Measurements from ENCODE around the gene C1R. TPM values are rescaled to one million over a fixed set of nuclear protein-coding genes. Genes with fewer than 3 reads are reported as not detected.

Gene C1R
- total RNA-seq, 2 experiments from 2014 or later: 4.0 to 5.3 TPM

- H3K27me3 Mint-ChIP-seq: no peaks in the 10 kb centered on the region
- peaks cover 6% of the 10 kb centered on the region for H3K4me1 Mint-ChIP-seq
- DNase-seq: no peak
- ATAC-seq: no peak
- H3K9me3 Mint-ChIP-seq (ENCODE audit: low read depth): no peaks in the 10 kb centered on the region
- no peaks in the 10 kb centered on the region for H3K36me3 Mint-ChIP-seq
- no peak overlapping the region for H3K4me3 Mint-ChIP-seq
- no peak overlapping the region for H3K27ac Mint-ChIP-seq
- CTCF ChIA-PET: interaction anchor here (1.3 to 2.5 kb wide), 3 partner anchors 15 to 19 kb away, joined by 3 to 9 read pairs (median 8); partner anchors contain the start of gene C1RL
Observed at GRCh38 chr12:7089196-7089871, 2.9 kb downstream of the C1R start.

DNA sequence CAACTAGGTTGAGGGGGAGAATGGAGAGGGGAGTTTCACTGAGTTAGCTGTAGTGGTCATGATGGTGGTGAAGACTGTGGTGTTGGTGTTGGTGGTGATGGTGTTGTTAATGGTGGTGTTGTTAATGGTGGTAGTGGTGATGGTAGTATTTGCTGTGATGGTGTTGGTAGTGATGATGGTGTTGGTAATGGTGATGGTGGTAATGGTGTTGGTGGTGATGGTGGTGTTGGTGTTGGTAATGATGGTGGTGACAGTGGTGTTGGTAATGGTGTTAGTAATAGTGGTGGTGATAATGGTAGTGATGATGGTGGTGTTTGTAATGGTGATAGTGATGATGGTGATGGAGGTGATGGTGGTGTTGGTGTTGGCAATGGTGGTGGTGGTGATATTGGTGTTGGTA, 9.1 kb downstream of the C1R start:
- Mint-ChIP-seq H3K4me3 (no peak overlapping the region), H3K27me3 (peaks cover 2% of the 10 kb centered on the region), H3K9me3 (ENCODE audit: low read depth) (peaks cover 5% of the 10 kb centered on the region), H3K4me1 (no peaks in the 10 kb centered on the region), H3K36me3 (peaks cover 5% of the 10 kb centered on the region), H3K27ac (no peak overlapping the region)
- CTCF ChIA-PET: interaction anchor here (1.0 kb wide), 1 partner anchor 38 kb away, joined by 3 read pairs; no protein-coding TSS in a partner anchor
- DNase-seq (no peak), ATAC-seq (no peak)

GRCh38 chr12:7081037-7081436, 11.2 kb downstream of the C1R start:
- no peak for DNase-seq
- Mint-ChIP-seq H3K27ac (no peak overlapping the region), H3K9me3 (ENCODE audit: low read depth) (peaks cover 5% of the 10 kb centered on the region), H3K36me3 (peaks cover 5% of the 10 kb centered on the region), H3K27me3 (peaks cover 4% of the 10 kb centered on the region), H3K4me3 (no peak overlapping the region), H3K4me1 (no peaks in the 10 kb centered on the region)
- CTCF ChIA-PET: interaction anchor here (1.1 kb wide), 1 partner anchor 10 kb away, joined by 3 read pairs; no protein-coding TSS in a partner anchor
- ATAC-seq: no peak

DNA sequence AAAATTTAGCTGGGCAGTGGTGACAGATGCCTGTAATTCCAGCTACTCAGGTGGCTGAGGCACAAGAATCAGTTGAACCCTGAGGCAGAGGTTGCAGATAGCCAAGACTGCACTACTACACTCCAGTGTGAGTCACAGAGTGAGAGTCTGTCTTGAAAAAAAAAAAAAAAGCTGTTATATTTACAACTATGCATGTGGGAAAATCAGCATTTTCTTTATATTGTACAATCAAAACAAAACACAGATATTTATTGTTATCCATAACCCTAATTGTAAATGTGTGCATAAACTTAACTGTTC, 12.5 kb downstream of the C1R start:
- DNase-seq (no peak), ATAC-seq (no peak)
- peaks cover 5% of the 10 kb centered on the region for H3K9me3 Mint-ChIP-seq (ENCODE audit: low read depth)
- CTCF ChIA-PET: interaction anchor here (1.0 kb wide), 1 partner anchor 11 kb away, joined by 3 read pairs; no protein-coding TSS in a partner anchor
- H3K4me3 Mint-ChIP-seq: no peak overlapping the region
- H3K27me3 Mint-ChIP-seq: peaks cover 4% of the 10 kb centered on the region
- peaks cover 5% of the 10 kb centered on the region for H3K36me3 Mint-ChIP-seq
- H3K27ac Mint-ChIP-seq: no peak overlapping the region
- peaks cover 9% of the 10 kb centered on the region for H3K4me1 Mint-ChIP-seq

GRCh38 chr12:7078163-7078562, 14.1 kb downstream of the C1R start:
- CTCF ChIA-PET: no interaction called here

DNA sequence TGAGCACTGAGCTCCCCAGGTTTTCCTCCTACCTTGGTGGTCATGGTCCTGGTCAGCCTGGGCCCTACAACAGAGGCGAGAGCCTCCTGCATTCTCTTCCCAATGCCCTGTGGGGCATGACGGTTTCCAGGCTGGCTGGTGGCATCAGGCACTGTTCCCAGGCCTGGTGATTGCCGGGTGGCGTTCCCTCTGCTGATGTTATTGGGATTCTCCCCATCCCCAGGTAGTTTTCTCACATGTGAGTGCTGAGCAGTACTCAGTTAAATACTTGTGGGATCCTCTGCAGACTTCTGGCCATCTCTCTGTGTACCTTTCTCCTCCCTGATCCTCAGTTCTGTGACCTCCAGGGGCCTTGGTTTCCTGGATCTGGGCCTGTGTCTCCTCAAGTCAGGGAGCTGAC, 15.8 kb downstream of the C1R start:
- no peaks in the 10 kb centered on the region for H3K9me3 Mint-ChIP-seq (ENCODE audit: low read depth)
- peaks cover 18% of the 10 kb centered on the region for H3K27me3 Mint-ChIP-seq
- H3K4me3 Mint-ChIP-seq: no peak overlapping the region
- H3K27ac Mint-ChIP-seq: no peak overlapping the region
- CTCF ChIA-PET: interaction anchor here (1.1 to 1.7 kb wide), 5 partner anchors 16 to 132 kb away, joined by 3 to 5 read pairs (median 4); partner anchors contain the start of genes C12orf57, C1R, C1RL and LPCAT3
- no peaks in the 10 kb centered on the region for H3K36me3 Mint-ChIP-seq
- ATAC-seq (no peak), DNase-seq (no peak)
- peaks cover 11% of the 10 kb centered on the region for H3K4me1 Mint-ChIP-seq

More at GRCh38 chr12:7078163-7078562, 14.1 kb downstream of the C1R start:
- Mint-ChIP-seq H3K9me3 (ENCODE audit: low read depth) (peaks cover 2% of the 10 kb centered on the region), H3K27me3 (peaks cover 11% of the 10 kb centered on the region), H3K4me1 (peaks cover 11% of the 10 kb centered on the region), H3K27ac (no peak overlapping the region), H3K36me3 (peaks cover 2% of the 10 kb centered on the region), H3K4me3 (no peak overlapping the region)
- DNase-seq (no peak), ATAC-seq (no peak)

GRCh38 chr12:7075939-7076338, 16.3 kb downstream of the C1R start:
- CTCF ChIA-PET: interaction anchor here (1.1 to 1.7 kb wide), 4 partner anchors 17 to 132 kb away, joined by 3 to 5 read pairs (median 4); partner anchors contain the start of genes C12orf57, C1R, C1RL and LPCAT3
- DNase-seq (no peak), ATAC-seq (no peak)
- H3K9me3 Mint-ChIP-seq (ENCODE audit: low read depth): no peaks in the 10 kb centered on the region
- no peak overlapping the region for H3K4me3 Mint-ChIP-seq
- no peak overlapping the region for H3K27ac Mint-ChIP-seq
- H3K36me3 Mint-ChIP-seq: no peaks in the 10 kb centered on the region
- H3K27me3 Mint-ChIP-seq: peaks cover 19% of the 10 kb centered on the region
- peaks cover 11% of the 10 kb centered on the region for H3K4me1 Mint-ChIP-seq

GRCh38 chr12:7075518-7075917, 16.7 kb downstream of the C1R start:
- H3K27ac Mint-ChIP-seq: no peak overlapping the region
- H3K4me1 Mint-ChIP-seq: peaks cover 11% of the 10 kb centered on the region
- no peaks in the 10 kb centered on the region for H3K36me3 Mint-ChIP-seq
- no peaks in the 10 kb centered on the region for H3K9me3 Mint-ChIP-seq (ENCODE audit: low read depth)
- DNase-seq (no peak), ATAC-seq (no peak)
- H3K27me3 Mint-ChIP-seq: peaks cover 23% of the 10 kb centered on the region
- H3K4me3 Mint-ChIP-seq: no peak overlapping the region
- CTCF ChIA-PET: interaction anchor here (1.3 to 1.7 kb wide), 3 partner anchors 17 to 131 kb away, joined by 4 to 5 read pairs (median 5); partner anchors contain the start of genes C12orf57, C1R, LPCAT3 and RNU7-1

DNA sequence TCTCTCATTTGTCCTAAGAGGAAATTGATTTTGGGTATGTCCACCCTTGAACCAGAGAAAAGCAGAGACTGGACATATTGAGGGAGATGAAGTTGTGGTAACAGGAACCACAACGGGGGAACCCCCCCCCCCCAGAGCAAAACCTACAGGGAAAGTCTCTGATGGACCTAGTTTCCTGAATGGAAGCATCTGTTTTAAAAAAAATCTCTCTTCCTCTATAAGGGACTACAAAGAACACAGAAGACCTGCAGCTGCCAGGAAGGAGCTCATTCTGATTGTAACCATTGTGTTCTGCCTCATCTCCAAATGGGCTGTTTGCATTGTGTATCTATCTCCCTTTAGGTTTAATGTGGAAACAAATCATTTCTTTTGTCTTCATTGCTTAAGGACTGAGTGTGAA, 18.3 kb downstream of the C1R start:
- H3K36me3 Mint-ChIP-seq: no peaks in the 10 kb centered on the region
- CTCF ChIA-PET: no interaction called here
- no peak for DNase-seq
- H3K4me3 Mint-ChIP-seq: no peak overlapping the region
- no peak overlapping the region for H3K27ac Mint-ChIP-seq
- ATAC-seq: no peak
- H3K9me3 Mint-ChIP-seq (ENCODE audit: low read depth): no peaks in the 10 kb centered on the region
- peaks cover 11% of the 10 kb centered on the region for H3K4me1 Mint-ChIP-seq
- peaks cover 23% of the 10 kb centered on the region for H3K27me3 Mint-ChIP-seq

GRCh38 chr12:7072554-7072953, 19.7 kb downstream of the C1R start:
- H3K27me3 Mint-ChIP-seq: peaks cover 23% of the 10 kb centered on the region
- DNase-seq (no peak), ATAC-seq (no peak)
- H3K4me3 Mint-ChIP-seq: no peak overlapping the region
- H3K4me1 Mint-ChIP-seq: peaks cover 11% of the 10 kb centered on the region
- CTCF ChIA-PET: interaction anchor here (1.3 kb wide), 1 partner anchor 40 kb away, joined by 3 read pairs; no protein-coding TSS in a partner anchor
- H3K9me3 Mint-ChIP-seq (ENCODE audit: low read depth): no peaks in the 10 kb centered on the region
- H3K36me3 Mint-ChIP-seq: no peaks in the 10 kb centered on the region
- H3K27ac Mint-ChIP-seq: no peak overlapping the region

DNA sequence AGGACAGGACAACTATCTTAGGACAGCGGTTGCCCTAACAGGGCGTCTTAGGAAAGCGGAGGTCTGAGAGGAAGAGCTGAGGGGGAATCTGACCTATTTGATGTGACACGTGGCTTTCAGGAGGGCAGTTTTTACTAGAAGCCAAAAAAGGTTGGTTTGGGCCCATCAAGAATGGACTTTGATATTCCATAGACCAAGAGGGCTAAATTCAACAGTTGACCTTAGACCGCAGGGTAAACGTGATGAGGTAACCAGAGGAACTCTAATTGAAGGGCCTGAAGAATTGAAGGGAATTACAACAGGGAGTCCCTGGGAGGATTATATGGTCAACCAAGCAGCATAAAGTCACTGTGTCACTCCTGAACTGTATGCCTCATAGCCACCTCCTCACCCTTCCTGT, 20.2 kb downstream of the C1R start:
- ATAC-seq: no peak
- peaks cover 11% of the 10 kb centered on the region for H3K4me1 Mint-ChIP-seq
- no peaks in the 10 kb centered on the region for H3K36me3 Mint-ChIP-seq
- H3K27me3 Mint-ChIP-seq: peaks cover 23% of the 10 kb centered on the region
- H3K9me3 Mint-ChIP-seq (ENCODE audit: low read depth): no peaks in the 10 kb centered on the region
- DNase-seq: no peak
- no peak overlapping the region for H3K27ac Mint-ChIP-seq
- CTCF ChIA-PET: no interaction called here
- no peak overlapping the region for H3K4me3 Mint-ChIP-seq

- no peak for DNase-seq
- ATAC-seq: no peak
- Mint-ChIP-seq H3K4me1 (peaks cover 2% of the 10 kb centered on the region), H3K36me3 (no peaks in the 10 kb centered on the region), H3K4me3 (no peak overlapping the region), H3K27ac (no peak overlapping the region), H3K9me3 (ENCODE audit: low read depth) (no peaks in the 10 kb centered on the region), H3K27me3 (peaks cover 23% of the 10 kb centered on the region)
- CTCF ChIA-PET: interaction anchor here (1.1 to 1.2 kb wide), 2 partner anchors 24 to 40 kb away, joined by 3 read pairs; partner anchors contain the start of gene C1RL
Observed at GRCh38 chr12:7069386-7069785, 22.9 kb downstream of the C1R start.

- no peak overlapping the region for H3K4me3 Mint-ChIP-seq
- H3K27ac Mint-ChIP-seq: no peak overlapping the region
- CTCF ChIA-PET: interaction anchor here (0.9 to 1.2 kb wide), 3 partner anchors 10 to 40 kb away, joined by 3 read pairs; partner anchors contain the start of gene C1RL
- no peaks in the 10 kb centered on the region for H3K4me1 Mint-ChIP-seq
- no peak for DNase-seq
- ATAC-seq: no peak
- H3K9me3 Mint-ChIP-seq (ENCODE audit: low read depth): no peaks in the 10 kb centered on the region
- peaks cover 20% of the 10 kb centered on the region for H3K27me3 Mint-ChIP-seq
- no peaks in the 10 kb centered on the region for H3K36me3 Mint-ChIP-seq
Observed at GRCh38 chr12:7068994-7069346, 23.3 kb downstream of the C1R start.
